A549 (cell line): ENCODE results near the gene MYOG.

Source experiments
- CHD2 ChIP-seq: fragments of 150-350 bp; IDR thresholded peaks from 2 replicates; pipeline ENCODE4 v1.6.1; 2014; ENCODE audit warnings: low read length; ENCODE audit not compliant: partially characterized antibody
- EP300 ChIP-seq, 2 experiments: fragments of >200 bp; sonication (Bioruptor Twin); formaldehyde crosslinking; IDR thresholded peaks; 2 replicates in 1 of 2; 3 replicates in 1 of 2; pipeline ENCODE4 v1.6.1; 2016 to 2017
- MAX ChIP-seq: IDR thresholded peaks from 2 replicates; pipeline ENCODE4 v1.6.1; 2012
- POLR2A ChIP-seq: IDR thresholded peaks from 2 replicates; pipeline ENCODE4 v1.6.1; 2012; ENCODE audit warnings: mild to moderate bottlenecking, low read length
- POLR2AphosphoS2 ChIP-seq: conservative IDR thresholded peaks from 2 replicates; pipeline ENCODE4 v1.6.1; 2012; ENCODE audit warnings: low read length, improper control_type of control experiment, inconsistent platforms
- TF ChIP-seq, protein P1 (sequence below): fragments of >200 bp; sonication (Bioruptor Twin); formaldehyde crosslinking; IDR thresholded peaks from 3 replicates; pipeline ENCODE4 v1.5.1; 2016

DNA sequence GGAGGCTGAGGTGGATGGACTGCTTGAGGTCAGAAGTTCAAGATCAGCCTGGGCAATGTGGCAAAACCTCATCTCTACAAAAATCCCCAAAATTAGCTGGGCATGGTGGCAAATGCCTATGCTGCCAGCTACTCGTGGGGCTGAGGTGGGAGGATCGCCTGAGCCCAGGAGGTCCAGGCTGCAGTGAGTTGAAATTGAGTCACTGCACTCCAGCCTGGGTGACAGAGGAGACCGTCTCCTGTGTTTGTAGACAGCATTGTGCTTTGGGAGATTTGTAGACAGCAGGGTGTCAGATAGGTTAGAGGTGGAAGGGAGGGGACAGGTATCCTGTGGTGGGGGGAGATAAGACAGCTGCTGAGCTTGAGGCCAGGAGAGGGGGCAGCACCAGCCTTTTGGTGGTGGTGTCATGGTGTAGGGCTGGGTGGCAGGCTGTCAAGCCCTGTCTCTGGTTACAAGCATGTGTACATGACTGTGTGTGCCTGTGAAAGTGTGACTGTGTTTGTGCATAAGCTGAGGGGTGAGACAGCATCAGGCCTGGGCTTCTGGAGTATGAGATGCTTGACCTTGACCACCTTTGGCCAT lies 44.4 kb downstream of the MYOG start:
- TF ChIP-seq POLR2A = no peak
- no peak for TF ChIP-seq CHD2
- TF ChIP-seq POLR2AphosphoS2 = no peak
- TF ChIP-seq EP300 (IDR thresholded peaks at IDR 0.05) = no peak
- TF ChIP-seq, protein P1, sequence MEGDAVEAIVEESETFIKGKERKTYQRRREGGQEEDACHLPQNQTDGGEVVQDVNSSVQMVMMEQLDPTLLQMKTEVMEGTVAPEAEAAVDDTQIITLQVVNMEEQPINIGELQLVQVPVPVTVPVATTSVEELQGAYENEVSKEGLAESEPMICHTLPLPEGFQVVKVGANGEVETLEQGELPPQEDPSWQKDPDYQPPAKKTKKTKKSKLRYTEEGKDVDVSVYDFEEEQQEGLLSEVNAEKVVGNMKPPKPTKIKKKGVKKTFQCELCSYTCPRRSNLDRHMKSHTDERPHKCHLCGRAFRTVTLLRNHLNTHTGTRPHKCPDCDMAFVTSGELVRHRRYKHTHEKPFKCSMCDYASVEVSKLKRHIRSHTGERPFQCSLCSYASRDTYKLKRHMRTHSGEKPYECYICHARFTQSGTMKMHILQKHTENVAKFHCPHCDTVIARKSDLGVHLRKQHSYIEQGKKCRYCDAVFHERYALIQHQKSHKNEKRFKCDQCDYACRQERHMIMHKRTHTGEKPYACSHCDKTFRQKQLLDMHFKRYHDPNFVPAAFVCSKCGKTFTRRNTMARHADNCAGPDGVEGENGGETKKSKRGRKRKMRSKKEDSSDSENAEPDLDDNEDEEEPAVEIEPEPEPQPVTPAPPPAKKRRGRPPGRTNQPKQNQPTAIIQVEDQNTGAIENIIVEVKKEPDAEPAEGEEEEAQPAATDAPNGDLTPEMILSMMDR = no peak
- TF ChIP-seq MAX = no peak
